Calu3 (cell line): ENCODE results near the gene MTRFR. TPM values are rescaled to one million over a fixed set of nuclear protein-coding genes. Genes with fewer than 3 reads are reported as not detected.
"Not testable (repeated sequence)": the region's sequence is repeated elsewhere in the genome, so short reads cannot be mapped to it uniquely, and the experiment has no call there.

ENCODE experiments used
- BruUV-seq: library from RNA; stranded (reverse); fragments of 400-500 nt; replicated peaks from 2 replicates; lab custom pipeline; 2021; lab: Mats Ljungman, UMichigan
- CTCF ChIA-PET: fragments of 300-600 bp; sonication (Branson Sonifier 250); formaldehyde crosslinking; loops from one replicate; lab custom pipeline; 2022; ENCODE audit warnings: antibody characterized with exemption; lab: Charles Lee
- DNase-seq: peaks from one replicate; pipeline ENCODE4 v3.0.0; 2022
- H3K27ac Mint-ChIP-seq: one replicate; pipeline ENCODE4 v1.8.0; 2022; ENCODE audit warnings: mixed read lengths; ENCODE audit not compliant: unreplicated experiment
- H3K27me3 Mint-ChIP-seq: one replicate; pipeline ENCODE4 v1.8.0; 2022; ENCODE audit warnings: mixed read lengths; ENCODE audit not compliant: unreplicated experiment
- H3K36me3 Mint-ChIP-seq: one replicate; pipeline ENCODE4 v1.8.0; 2022; ENCODE audit warnings: mild to moderate bottlenecking, moderate library complexity, mixed read lengths; ENCODE audit not compliant: insufficient read depth, unreplicated experiment
- H3K4me1 Mint-ChIP-seq: one replicate; pipeline ENCODE4 v1.8.0; 2022; ENCODE audit warnings: mild to moderate bottlenecking, low read depth, mixed read lengths; ENCODE audit not compliant: unreplicated experiment
- H3K4me3 Mint-ChIP-seq: one replicate; pipeline ENCODE4 v1.8.0; 2022; ENCODE audit warnings: mild to moderate bottlenecking, low read depth, moderate library complexity, mixed read lengths; ENCODE audit not compliant: unreplicated experiment
- H3K9me3 Mint-ChIP-seq: one replicate; pipeline ENCODE4 v1.8.0; 2022; ENCODE audit warnings: low read depth, mixed read lengths; ENCODE audit not compliant: unreplicated experiment
- CTCF ChIP-seq: fragments of 200-600 bp; IDR thresholded peaks from one replicate; pipeline ENCODE4 v1.8.0; 2022; ENCODE audit warnings: antibody characterized with exemption; ENCODE audit not compliant: unreplicated experiment
- intact Hi-C: fragments of 100-400 bp; cut with micrococcal nuclease; formaldehyde crosslinking; loops from one replicate; pipeline ENCODE4 v1.10.0; 2022; ENCODE audit not compliant: unreplicated experiment
- total RNA-seq: library from RNA; stranded (reverse); gene quantifications from 2 replicates; pipeline ENCODE4 v1.2.3, GENCODE V29; 2022

MTRFR gene
- total RNA-seq, 1 experiment from 2014 or later, result 24.7 TPM

GRCh38 chr12:123251403-123252076, 18.3 kb downstream of the MTRFR start:
- Mint-ChIP-seq H3K4me3 (peak overlapping the region; percentile 56), H3K36me3 (peaks cover 45% of the 10 kb centered on the region), H3K4me1 (peaks cover 25% of the 10 kb centered on the region), H3K27me3 (no peaks in the 10 kb centered on the region), H3K27ac (peak overlapping the region; percentile 97), H3K9me3 (no peaks in the 10 kb centered on the region)
- TF ChIP-seq CTCF, result no peak
- intact Hi-C loops, result no loop called here
- CTCF ChIA-PET, result interaction anchor here (0.6 to 1.9 kb wide), 6 partner anchors 14 to 429 kb away, joined by 3 to 14 read pairs (median 6); partner anchors contain the start of genes MPHOSPH9 and MTRFR
- BruUV-seq, result TSS peak; percentile 51
- no peak for DNase-seq

DNA sequence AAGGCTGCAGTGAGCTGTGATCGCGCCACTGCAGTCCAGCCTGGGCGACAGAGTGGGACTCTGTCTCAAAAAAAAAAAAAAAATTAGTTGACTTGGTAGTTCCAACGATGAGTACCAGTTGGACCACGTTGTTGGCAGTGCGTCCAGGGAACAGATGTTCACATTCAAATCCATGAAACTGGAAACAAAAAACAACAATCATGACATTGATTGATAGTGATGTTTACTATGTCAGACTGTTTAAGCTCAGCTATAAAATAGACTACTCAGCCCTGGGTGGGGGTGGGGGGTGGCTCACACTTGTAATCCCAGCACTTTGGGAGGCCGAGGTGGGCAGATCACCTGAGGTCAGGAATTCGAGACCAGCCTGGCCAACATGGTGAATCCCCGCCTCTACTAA, 19.1 kb downstream of the MTRFR start:
- H3K4me3 Mint-ChIP-seq, DNase-seq, intact Hi-C loops, BruUV-seq, H3K27me3 Mint-ChIP-seq, H3K27ac Mint-ChIP-seq, H3K9me3 Mint-ChIP-seq: not testable (repeated sequence)
- H3K36me3 Mint-ChIP-seq, result peaks cover 54% of the 10 kb centered on the region
- peaks cover 25% of the 10 kb centered on the region for H3K4me1 Mint-ChIP-seq
- CTCF ChIA-PET, result interaction anchor here (0.6 to 1.9 kb wide), 2 partner anchors 20 to 78 kb away, joined by 3 to 10 read pairs; partner anchors contain the start of genes MPHOSPH9 and MTRFR

DNA sequence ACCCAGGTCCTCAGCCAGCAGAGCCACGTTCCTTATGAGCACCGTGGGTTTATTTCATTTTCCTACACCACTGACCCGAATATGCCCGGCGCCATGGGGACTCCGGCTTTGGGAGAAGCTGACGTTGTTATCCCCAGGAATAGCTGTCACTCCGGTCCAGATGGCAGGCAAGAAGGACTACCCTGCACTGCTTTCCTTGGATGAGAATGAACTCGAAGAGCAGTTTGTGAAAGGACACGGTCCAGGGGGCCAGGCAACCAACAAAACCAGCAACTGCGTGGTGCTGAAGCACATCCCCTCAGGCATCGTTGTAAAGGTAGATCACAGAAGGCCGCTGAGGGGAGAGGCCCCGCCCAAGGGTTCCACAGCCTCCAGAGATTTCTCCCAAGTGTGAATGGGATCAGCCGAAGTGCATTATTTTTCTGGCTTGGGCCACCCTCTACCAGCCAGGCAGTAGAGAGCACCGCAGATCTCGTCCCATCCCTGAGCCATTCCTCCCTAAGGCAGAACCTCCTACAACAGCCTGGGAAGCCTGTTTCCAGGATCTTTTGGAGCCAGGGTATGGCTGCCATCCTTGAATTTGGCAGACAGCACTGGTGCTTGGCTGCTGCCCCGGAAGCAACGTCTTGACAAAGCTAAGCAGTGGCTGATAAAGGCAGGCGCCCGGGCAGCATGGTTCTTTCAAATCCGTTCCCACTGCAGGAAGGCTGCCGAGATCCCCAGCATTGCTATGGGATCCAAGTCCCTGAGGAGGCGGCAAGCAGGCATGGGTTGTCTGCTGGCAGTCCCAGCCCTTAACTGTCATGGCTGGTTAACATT, 20.6 kb downstream of the MTRFR start:
- TF ChIP-seq CTCF, result no peak
- Mint-ChIP-seq H3K4me1 (peaks cover 25% of the 10 kb centered on the region), H3K27me3 (no peaks in the 10 kb centered on the region), H3K27ac (no peak overlapping the region), H3K9me3 (no peaks in the 10 kb centered on the region), H3K4me3 (no peak overlapping the region), H3K36me3 (peaks cover 62% of the 10 kb centered on the region)
- no peak for DNase-seq
- intact Hi-C loops, result no loop called here
- CTCF ChIA-PET, result no interaction called here
- no TSS peak for BruUV-seq

DNA sequence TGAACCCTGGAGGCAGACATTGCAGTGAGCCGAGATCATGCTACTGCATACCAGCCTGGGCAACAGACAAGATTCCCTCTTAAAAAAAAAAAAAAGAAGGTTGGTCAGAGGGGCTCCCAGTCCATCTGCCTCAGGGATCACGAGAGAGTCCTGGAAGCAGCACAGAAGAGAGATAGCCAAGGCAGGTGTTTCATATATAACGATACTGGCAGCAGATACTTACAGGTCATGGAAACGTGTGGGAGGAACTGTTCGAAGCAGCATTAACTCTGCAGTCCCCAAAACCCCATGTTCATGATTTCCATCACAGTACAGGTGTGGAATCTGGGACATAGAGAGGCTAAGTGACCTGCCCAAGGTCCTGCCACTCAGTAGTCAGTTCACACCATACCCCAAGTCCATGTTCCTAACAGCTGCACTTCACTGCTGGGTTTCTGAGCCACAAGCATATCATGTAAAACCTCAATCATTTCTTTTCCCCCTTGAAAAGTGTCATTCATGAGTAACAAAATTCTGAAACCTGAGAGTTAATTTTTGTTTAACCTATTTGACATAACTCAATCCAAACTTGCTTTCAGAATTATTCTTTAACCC, 21.7 kb downstream of the MTRFR start:
- H3K27ac Mint-ChIP-seq, result no peak overlapping the region
- BruUV-seq, result no TSS peak
- H3K27me3 Mint-ChIP-seq, result no peaks in the 10 kb centered on the region
- no peak overlapping the region for H3K4me3 Mint-ChIP-seq
- CTCF ChIA-PET, result no interaction called here
- TF ChIP-seq CTCF, result no peak
- peaks cover 62% of the 10 kb centered on the region for H3K36me3 Mint-ChIP-seq
- intact Hi-C loops, result no loop called here
- peaks cover 22% of the 10 kb centered on the region for H3K4me1 Mint-ChIP-seq
- no peaks in the 10 kb centered on the region for H3K9me3 Mint-ChIP-seq
- no peak for DNase-seq
